HL-60 (cell line): ENCODE measurements around the gene DNASE1.

Experiments used
- DNase-seq, 2 experiments: peaks; one replicate each; pipeline ENCODE4 v3.0.0-alpha.2; 2010 to 2020; ENCODE audit warnings: low read depth in 1 of 2, low spot score in 1 of 2
- H3K27ac ChIP-seq: fragments of 250-450 bp; sonication (Bioruptor Pico); replicated peaks from 2 replicates; pipeline ENCODE4 v1.5.1; 2020; ENCODE audit warnings: mild to moderate bottlenecking, moderate library complexity
- H3K27me3 ChIP-seq: fragments of 250-450 bp; sonication (Bioruptor Pico); 2 replicates; pipeline ENCODE4 v1.5.1; 2021; ENCODE audit warnings: mild to moderate bottlenecking, moderate library complexity; ENCODE audit not compliant: insufficient read depth, poor library complexity, severe bottlenecking
- H3K4me3 ChIP-seq: replicated peaks from 2 replicates; pipeline ENCODE4 v1.5.1; 2011; ENCODE audit warnings: mild to moderate bottlenecking, control low read depth, low read length; ENCODE audit not compliant: insufficient read depth
- GABPA ChIP-seq: IDR thresholded peaks from 2 replicates; pipeline ENCODE4 v1.6.1; 2012; ENCODE audit warnings: low read depth
- POLR2AphosphoS5 ChIP-seq: IDR thresholded peaks from 2 replicates; pipeline ENCODE4 v1.6.1; 2012; ENCODE audit warnings: low read depth
- SPI1 ChIP-seq: IDR thresholded peaks from 2 replicates; pipeline ENCODE4 v1.6.1; 2012; ENCODE audit warnings: low read depth, mild to moderate bottlenecking, borderline replicate concordance
- TF ChIP-seq, protein P1 (sequence below): IDR thresholded peaks from one replicate; pipeline ENCODE4 v1.5.1; 2011; ENCODE audit warnings: low read length, control low read depth, inconsistent platforms; ENCODE audit not compliant: insufficient read depth
- TF ChIP-seq, protein P2 (sequence below): IDR thresholded peaks from 2 replicates; pipeline ENCODE4 v1.6.1; 2012; ENCODE audit warnings: low read depth; ENCODE audit not compliant: insufficient replicate concordance

The DNASE1 gene

DNA sequence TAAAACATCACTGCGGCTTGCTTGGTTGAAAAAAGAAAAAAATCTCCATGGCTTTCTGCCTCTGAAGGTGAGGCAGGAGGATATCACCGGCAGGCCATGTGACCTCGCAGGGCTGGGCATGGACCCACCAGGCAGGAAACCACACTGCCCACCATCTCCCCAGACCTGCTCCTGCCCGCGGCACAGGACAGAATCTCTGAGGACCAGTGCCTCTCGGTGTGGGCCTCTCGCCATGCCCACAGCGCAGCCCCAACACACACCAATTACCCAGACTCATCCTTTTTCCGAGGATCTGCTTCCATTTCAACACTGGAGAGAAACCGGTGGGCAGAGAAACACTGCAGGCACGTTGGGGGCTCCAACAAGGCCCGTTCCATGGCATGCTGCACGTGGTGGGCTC is 16.2 kb downstream of the DNASE1 start:
- no peak for DNase-seq
- no peaks in the 10 kb centered on the region for H3K27me3 ChIP-seq
- H3K4me3 ChIP-seq = no peak overlapping the region
- no peak overlapping the region for H3K27ac ChIP-seq
- TF ChIP-seq GABPA = no peak
- no peak for TF ChIP-seq POLR2AphosphoS5
- TF ChIP-seq SPI1 = no peak
- TF ChIP-seq, protein P1, sequence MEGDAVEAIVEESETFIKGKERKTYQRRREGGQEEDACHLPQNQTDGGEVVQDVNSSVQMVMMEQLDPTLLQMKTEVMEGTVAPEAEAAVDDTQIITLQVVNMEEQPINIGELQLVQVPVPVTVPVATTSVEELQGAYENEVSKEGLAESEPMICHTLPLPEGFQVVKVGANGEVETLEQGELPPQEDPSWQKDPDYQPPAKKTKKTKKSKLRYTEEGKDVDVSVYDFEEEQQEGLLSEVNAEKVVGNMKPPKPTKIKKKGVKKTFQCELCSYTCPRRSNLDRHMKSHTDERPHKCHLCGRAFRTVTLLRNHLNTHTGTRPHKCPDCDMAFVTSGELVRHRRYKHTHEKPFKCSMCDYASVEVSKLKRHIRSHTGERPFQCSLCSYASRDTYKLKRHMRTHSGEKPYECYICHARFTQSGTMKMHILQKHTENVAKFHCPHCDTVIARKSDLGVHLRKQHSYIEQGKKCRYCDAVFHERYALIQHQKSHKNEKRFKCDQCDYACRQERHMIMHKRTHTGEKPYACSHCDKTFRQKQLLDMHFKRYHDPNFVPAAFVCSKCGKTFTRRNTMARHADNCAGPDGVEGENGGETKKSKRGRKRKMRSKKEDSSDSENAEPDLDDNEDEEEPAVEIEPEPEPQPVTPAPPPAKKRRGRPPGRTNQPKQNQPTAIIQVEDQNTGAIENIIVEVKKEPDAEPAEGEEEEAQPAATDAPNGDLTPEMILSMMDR = no peak
- TF ChIP-seq, protein P2, sequence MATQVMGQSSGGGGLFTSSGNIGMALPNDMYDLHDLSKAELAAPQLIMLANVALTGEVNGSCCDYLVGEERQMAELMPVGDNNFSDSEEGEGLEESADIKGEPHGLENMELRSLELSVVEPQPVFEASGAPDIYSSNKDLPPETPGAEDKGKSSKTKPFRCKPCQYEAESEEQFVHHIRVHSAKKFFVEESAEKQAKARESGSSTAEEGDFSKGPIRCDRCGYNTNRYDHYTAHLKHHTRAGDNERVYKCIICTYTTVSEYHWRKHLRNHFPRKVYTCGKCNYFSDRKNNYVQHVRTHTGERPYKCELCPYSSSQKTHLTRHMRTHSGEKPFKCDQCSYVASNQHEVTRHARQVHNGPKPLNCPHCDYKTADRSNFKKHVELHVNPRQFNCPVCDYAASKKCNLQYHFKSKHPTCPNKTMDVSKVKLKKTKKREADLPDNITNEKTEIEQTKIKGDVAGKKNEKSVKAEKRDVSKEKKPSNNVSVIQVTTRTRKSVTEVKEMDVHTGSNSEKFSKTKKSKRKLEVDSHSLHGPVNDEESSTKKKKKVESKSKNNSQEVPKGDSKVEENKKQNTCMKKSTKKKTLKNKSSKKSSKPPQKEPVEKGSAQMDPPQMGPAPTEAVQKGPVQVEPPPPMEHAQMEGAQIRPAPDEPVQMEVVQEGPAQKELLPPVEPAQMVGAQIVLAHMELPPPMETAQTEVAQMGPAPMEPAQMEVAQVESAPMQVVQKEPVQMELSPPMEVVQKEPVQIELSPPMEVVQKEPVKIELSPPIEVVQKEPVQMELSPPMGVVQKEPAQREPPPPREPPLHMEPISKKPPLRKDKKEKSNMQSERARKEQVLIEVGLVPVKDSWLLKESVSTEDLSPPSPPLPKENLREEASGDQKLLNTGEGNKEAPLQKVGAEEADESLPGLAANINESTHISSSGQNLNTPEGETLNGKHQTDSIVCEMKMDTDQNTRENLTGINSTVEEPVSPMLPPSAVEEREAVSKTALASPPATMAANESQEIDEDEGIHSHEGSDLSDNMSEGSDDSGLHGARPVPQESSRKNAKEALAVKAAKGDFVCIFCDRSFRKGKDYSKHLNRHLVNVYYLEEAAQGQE = no peak

DNA sequence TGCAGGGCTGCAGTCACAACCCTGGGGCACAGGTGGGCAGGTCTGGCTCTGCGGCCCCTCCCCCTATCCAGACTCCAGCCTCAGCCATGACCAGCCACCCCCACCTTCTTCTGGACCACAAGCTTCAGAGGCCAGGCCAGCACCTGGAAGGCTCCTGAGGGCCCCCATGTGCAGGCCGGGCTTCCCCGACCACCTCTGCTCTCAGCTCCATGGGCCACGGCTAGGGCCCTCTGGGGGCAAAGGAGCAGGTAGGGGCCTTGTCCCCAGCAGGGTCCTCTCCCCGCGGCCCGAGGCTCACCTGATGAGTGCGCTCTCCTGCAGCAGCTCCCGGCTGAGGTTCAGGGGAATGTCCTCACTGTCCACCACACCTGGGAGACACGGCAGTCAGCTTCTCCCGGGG is 16.9 kb downstream of the DNASE1 start:
- no peak overlapping the region for H3K27ac ChIP-seq
- no peak for DNase-seq
- H3K4me3 ChIP-seq = no peak overlapping the region
- TF ChIP-seq GABPA = no peak
- TF ChIP-seq SPI1 = no peak
- TF ChIP-seq, protein P1 = no peak
- no peak for TF ChIP-seq POLR2AphosphoS5
- TF ChIP-seq, protein P2 = no peak
- H3K27me3 ChIP-seq = no peaks in the 10 kb centered on the region

DNA sequence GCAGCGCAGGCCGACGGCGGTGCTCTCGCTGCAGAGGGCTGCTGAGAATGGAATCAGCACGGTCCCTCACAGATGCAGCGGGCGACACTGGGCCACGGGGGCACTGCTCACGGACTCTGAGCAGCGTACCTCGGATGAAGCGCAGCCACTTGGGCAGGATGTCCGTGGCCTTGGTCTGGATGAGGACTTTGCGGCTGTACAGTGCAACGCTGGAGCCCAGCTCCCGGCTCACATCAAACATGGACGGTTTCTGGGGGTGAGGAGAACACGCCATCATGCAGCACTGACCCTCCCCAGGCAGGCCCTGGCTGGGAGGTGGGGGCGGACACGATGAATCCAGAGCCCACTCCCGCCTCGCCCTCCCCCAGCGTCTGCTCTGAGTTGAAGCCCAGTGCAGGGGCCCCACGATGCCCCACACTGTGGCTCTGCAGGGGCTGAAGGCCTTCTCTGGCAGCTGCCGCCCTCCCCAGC is 18.1 kb downstream of the DNASE1 start:
- Histone ChIP-seq H3K27ac (no peak overlapping the region), H3K4me3 (no peak overlapping the region), H3K27me3 (no peaks in the 10 kb centered on the region)
- DNase-seq = no peak
- TF ChIP-seq GABPA = no peak
- TF ChIP-seq, protein P1 = no peak
- no peak for TF ChIP-seq POLR2AphosphoS5
- TF ChIP-seq SPI1 = no peak
- TF ChIP-seq, protein P2 = no peak
